ENCODE data around the gene BACH2.

DNA sequence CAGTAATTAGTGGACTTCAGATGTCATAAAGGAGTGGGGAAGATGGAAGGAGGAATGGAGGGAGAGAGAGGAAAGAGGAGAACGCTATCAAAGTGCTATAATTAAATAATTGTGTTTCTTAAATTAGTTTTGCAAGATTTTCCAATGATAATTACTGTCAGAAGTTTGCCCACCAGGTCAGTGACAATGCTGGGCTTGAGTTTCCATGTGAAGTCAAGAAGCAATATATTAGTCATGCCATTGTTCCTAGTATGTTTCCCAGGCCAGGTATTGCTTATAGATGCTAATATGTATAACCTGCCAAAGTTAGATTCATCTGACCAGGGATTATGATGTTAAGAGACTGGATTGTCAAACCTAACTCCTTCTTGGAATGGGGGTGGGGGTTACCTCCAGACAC is 270.4 kb downstream of the BACH2 start:
- TF ChIP-seq, protein P1, sequence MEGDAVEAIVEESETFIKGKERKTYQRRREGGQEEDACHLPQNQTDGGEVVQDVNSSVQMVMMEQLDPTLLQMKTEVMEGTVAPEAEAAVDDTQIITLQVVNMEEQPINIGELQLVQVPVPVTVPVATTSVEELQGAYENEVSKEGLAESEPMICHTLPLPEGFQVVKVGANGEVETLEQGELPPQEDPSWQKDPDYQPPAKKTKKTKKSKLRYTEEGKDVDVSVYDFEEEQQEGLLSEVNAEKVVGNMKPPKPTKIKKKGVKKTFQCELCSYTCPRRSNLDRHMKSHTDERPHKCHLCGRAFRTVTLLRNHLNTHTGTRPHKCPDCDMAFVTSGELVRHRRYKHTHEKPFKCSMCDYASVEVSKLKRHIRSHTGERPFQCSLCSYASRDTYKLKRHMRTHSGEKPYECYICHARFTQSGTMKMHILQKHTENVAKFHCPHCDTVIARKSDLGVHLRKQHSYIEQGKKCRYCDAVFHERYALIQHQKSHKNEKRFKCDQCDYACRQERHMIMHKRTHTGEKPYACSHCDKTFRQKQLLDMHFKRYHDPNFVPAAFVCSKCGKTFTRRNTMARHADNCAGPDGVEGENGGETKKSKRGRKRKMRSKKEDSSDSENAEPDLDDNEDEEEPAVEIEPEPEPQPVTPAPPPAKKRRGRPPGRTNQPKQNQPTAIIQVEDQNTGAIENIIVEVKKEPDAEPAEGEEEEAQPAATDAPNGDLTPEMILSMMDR (optimal IDR thresholded peaks at IDR 0.05 in 1 of 3, IDR thresholded peaks at IDR 0.05 in 1 of 3, conservative IDR thresholded peaks at IDR 0.05 in 1 of 3; ENCODE audit: extremely low read depth in 1 of 3, insufficient read depth in 2 of 3, low read length in 3 of 3): no peak
- no peak for TF ChIP-seq EZH2 (IDR thresholded peaks at IDR 0.05; ENCODE audit: low read length)

Measured in keratinocyte (primary cell).